AML-193 (cell line): ENCODE results near the gene NTN4.
"Not testable (repeated sequence)": the region's sequence is repeated elsewhere in the genome, so short reads cannot be mapped to it uniquely, and the experiment has no call there.

ENCODE experiments used
- DNase-seq, 2 experiments: peaks; one replicate each; lab custom pipeline; 2025; lab: John Stamatoyannopoulos, UW

Gene NTN4

DNA sequence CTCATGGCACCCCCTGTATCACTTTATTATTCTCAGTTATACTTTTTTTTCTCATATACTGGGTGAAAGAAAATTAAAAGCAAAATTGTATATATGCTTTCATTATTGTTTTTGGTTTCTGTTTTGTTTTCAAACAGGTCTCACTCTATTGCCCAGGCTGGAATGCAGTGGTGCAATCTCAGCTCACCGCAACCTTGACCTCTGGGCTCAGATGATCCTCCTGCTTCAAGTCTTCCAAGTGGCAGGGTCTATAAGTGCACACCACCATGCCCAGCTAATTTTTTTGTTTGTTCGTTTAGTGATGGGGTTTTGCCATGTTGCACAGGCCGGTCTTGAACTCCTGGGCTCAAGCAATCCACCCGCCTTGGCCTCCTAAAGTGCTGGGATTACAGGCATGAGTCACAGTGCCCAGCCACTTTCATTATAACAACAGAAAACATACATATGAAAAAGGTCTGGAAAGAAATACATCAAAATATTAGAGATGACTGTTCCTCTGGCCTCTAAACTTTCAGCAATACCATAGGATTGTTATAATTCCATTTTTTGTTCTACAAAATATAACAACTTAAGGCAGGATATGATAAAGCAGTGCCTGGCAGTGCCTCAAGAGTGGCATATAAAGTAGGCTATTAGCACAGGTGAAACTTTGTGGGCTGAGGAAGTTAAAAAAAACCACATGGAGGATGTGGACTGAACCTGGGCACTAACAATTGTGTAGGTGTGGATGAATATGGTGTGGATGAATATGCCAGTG lies 5.8 kb upstream of the NTN4 start:
- DNase-seq = no peak

DNA sequence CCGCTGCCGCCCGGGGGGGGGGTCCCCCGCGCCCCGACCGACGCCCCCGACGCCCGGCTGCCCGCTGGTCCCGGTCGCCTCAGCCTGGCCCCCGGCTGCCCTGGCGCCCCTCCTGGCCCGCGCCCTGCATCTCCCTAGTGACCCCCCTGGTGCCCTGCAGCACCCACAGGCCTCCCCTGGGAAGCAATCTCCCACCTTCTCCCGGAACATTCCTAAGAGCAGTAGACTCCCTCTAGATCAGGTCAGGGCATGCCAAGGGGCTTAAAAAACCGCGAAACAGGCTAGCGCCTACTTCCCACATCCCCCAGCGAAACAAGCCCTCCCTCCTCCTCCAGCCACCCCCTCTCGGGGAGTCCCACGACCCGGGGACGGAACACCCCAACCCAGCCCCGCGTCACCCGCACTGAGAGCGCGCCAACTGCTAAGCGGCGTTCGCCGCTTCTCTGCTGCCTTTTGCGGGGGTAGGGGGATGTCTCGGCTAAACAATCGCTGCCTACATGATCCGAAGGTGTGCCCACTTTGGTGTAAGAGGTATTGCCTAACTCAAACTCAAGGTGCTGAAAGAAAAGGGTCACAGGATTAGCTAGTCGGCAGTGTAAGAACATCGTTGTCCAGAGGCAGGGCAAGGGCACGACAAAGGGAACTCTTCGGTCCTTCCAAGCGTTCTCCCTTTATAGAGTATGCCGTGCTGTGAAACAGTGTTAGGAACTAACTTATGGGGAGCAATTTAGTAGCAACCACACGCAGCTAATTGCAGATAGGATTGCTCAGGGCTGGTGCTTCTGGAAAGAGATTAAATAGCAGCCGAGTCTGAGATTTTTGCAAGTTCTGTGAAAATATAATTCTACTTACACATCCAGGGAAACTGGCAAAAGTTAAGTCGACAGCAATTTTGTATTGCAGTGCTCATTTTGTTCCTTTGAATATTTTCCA lies 619 bp upstream of the NTN4 start:
- no peak for DNase-seq

DNA sequence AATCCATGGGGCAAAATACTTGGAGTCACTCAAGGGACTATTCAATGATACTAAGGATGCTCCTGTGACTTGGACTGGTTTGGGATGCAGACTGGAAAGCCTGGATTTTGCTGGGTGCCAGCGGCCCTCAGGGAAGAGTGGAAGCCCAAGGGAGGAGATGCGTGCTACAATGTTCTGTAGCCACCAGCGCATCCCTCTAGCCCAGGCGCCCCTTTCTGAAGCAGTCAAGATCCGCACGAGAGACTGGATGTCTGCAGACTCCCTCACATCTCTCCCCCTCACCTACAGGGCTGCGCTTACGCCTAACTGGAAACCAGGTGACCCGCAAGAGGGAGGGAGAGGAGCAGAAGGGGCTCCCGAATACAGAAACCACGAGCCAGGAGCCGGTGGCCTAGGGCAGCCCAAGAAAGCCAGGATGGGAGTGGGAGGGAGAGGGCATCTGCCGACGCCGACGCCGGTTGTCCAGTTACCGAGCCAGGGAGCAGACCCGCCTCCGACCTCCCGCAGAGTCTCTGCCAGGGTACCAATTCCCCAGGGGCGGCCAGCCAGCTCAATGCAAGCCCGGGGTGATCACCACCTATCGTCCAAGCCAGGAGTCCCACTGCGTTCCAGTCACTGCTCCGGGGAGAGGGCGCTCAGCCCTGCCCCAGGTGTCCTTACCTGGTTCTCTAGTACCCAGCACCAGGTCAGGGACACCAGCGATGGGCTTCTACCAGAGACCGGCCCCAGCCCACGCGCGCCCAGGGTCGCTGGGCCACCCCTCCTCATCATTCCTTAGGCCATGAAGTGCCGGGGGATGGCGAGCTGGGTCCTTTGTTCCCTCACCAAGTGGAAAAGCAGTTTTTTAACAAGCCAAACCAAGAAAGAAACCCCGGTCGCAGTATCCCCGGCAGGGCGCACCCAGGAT lies 1.2 kb downstream of the NTN4 start:
- DNase-seq = no peak

DNA sequence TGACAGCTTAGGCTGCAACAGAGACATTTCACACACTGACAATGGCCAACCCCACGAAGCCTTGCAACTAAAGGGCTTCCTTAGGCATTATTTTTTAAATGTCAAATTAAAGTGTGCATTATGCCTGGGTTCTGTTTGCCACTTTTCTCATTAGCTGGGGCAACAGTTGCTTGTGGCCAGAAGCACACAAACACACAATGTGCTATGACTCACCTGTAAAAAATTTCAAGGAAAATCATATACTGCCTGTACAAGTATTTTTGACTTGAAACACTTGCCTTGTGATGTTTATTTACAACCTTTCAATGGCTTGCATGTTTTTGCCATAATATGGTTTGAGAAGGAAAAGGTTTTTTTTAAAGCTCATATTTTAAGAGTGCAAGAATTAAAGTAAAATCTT lies 1.9 kb downstream of the NTN4 start:
- no peak for DNase-seq

DNA sequence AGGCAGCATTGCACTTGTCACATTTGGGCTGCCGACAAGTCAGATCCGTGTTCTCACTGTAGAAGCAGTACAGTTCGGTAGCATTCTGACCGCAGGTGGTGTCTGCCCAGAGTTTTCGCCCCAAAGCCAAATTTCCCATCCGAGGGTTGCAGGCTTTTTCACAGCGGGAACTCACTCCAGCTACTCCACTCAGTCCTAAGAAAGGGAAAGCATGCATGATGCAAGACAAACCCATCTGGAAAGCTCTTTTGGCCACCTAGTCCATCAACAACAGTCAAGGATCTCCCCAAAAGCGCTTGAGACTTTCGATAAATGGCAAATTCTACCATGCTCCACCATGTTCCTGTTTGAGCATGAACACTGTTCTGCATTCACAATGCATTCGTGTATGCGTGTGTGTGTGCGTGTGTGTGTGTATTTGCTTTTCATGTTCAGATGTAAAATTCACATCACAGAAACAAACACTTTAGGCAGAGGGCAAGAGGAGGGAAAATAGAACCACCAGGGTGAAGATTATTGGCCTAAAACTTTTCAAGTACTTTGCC lies 3.2 kb downstream of the NTN4 start:
- DNase-seq = no peak

DNA sequence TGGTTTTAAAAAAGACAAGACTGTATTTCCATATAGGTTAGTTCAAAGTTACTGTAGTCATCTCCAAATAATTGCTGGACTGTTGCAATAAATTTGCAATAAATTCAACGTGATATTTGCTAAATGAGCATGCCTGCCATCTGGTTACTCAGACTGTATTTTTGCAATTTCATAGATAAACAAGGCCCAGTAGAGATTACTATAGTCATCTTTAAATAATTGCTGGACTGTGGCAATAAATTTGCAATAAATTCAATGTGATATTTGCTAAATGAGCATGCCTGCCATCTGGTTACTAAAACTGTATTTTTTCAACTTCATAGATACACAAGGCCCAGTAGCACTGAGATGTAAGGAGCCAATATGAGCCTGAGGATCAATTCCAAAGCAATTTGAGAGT lies 5.6 kb downstream of the NTN4 start:
- no peak for DNase-seq

DNA sequence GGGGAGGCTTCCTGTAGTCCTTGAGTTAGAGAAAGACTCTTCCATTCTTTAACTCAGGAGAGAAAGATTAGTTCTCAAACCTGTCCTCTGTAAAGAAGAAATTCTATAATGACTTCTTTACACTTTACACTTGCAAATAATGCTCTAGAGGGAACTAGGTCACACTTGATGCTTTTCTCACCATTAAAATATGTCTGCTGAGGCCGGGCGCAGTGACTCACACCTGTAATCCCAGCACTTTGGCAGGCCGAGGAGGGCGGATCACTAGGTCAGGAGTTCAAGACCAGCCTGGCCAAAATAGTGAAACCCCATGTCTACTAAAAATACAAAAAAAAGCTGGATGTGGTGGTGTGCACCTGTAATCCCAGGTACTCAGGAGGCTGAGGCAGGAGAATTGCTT lies 6.3 kb downstream of the NTN4 start:
- no peak for DNase-seq

DNA sequence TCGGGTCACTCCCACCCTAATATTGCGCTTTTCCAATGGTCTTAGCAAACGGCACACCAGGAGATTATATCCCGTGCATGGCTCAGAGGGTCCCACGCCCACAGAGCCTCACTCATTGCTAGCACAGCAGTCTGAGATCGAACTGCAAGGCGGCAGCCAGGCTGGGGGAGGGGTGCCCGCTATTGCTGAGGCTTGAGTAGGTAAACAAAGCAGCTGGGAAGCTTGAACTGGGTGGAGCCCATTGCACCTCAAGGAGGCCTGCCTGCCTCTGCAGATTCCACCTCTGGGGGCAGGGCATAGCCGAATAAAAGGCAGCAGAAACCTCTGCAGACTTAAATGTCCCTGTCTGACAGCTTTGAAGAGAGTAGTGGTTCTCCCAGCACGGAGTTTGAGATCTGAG lies 15.1 kb downstream of the NTN4 start:
- not testable (repeated sequence) for DNase-seq

DNA sequence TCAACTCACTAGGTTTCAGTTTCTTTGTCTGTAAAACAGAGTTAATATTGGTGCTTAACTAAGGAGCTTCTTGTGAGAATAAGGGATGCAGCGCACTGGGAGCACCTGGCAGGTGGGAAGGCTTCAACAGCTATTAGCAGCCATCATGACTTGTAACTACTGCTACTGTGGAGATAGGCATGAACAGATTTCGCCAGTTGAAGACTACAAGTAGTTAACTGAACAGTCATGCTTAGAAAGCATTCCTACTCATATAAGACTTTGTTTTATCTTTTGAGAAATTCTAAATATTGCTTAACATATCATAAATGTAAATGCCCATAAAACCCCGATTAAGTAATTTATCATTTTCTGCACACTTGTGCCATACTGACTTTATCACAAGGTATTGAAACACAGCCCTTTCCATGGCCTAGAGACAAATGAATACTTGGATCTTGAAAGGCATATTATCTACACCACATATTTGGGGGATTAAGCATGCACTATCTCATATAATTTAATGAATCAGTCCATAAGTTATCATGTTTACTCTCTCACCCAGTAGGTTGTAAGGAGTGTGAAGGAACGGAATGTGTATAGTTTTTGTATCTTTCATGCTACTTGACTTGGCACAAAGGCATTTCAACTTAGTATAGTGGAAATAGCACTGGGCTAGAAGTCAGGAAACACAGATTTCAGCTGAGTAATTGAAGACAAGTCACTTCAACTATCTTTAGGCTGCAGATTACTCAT lies 16.1 kb downstream of the NTN4 start:
- no peak for DNase-seq

DNA sequence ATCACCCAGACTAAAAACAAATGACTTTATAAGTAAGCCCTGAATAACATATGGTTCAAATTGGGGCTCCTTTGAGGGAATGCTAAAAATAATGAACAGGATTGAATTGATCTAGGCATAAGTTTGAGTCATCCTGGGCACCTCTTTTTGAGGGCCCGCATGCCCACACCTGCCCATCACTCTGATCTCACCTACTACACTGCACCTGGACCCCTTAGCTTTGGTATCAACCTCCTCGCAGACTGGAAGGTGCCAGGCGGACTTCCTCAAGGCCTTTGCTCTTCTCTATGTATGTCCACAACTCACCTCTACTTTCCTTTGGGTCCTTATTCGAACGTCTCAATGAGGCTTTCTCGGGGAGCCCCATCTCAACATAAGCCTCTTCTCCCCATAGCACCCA lies 17.2 kb downstream of the NTN4 start:
- no peak for DNase-seq

DNA sequence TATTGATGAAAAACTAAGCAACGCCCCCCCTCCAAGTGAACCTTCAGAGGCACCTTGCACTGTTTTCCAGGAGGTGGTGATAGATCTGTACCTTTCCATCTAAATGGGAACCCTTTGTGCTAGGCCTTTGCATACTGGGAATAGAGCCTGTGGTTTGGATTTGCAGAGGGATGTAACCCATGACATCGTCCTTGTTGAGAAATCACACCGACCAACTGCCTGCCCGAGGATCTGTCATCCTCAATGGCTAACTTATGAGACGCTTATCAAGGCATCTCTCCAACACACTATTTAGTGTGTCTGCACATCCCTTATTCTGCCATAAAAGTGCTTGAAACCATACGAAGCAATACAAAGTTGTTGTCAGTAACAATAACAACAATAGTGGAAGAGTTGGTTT lies 22.9 kb downstream of the NTN4 start:
- DNase-seq = no peak

DNA sequence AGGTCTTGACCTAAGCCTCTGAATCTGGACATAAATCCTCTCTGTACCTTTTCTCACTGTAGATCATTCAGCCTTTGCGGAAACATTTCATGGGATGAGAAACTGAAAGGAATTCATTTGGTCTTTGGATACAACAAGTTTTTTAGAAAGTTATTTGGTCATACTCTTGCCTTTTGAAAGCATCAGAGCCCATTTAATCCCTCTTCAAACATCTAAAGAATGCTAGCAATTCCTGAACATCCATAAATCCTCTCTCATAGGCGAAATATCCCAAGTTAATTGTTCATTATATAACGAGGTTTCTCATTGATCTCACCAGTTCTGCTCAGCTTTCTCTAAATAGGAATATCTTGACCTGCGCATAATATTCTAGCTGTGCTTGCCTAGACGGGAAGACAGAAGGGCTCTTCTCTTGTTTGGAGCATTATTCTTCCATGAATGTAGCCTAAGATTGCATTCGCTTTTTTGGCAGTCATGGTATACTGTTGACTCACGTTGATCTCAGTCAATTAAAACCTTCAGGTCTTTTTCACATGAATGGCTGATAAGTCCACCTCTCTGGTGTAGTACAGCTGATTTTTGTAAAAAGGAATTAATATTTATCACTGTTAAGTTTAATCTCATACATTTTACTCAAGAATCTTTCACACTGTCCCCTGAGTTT lies 24.1 kb downstream of the NTN4 start:
- DNase-seq = no peak

DNA sequence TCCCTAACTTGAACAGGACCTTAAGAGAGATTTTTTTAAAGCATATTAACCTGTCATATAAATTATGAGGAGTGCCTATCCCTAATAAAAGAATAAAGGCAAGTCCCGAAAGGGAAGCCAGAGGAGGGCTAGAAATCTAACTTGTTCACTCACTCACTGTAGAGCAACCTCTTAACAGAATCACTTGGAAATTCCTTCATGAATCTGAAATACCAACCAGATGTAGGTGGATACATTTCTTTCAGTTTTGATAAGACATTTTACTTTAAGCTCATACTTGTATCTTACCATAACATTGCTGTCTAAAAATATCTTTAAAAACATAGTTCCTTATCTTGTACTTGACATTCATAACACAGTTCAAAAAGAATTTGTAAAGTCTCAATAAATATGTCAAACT lies 25.7 kb downstream of the NTN4 start:
- no peak for DNase-seq

DNA sequence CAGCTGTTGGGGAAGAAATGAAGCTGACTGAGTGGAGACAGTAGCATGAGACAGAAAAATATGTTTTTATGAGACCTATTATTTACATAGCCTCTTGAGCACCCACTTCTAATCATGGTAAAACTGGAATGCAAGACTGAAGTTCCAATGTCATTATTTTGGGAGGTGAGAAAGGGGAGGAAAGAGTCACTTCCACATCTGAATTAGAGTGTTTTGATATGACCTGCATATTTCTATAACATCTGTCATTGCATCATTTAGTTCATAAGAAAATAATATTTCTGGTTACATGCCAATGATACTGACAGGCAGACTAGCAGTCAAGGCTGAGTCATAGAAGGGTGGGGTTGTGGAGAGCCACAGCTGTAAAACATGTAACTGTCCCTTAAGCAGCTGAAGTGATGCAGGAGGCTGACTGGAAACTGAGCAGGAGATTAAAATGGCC lies 26.7 kb downstream of the NTN4 start:
- DNase-seq = no peak

DNA sequence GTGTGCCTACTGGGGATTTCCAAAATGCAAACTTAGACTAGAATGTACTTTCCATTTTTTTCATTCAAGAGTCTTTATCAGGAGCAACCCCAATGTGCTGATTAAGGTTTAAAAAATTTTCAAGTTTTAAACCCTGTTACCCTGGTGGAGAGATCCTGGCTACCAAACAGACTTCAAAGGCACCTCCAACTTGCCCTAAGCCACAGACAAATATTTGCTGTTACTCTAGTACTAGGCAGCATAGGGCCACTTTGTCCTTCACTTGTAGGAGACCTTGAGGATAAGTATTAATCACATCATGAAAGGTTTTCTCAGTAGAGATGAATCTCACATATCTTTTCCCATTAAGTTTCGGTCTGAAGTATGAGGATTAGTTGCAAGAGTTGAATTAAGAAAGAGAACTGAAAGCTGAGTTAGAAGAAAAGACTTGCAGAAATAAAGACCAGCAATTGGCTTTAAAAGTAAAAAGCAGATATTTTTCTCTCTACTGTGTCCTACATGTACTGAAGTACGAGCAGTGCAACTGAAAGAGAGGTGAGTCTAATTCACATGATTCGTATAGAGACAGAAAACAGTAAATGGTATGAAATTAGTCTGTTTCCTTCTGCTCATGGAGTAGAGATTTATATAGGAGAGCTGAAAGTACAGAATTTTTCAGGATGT lies 28.3 kb downstream of the NTN4 start:
- DNase-seq = no peak

DNA sequence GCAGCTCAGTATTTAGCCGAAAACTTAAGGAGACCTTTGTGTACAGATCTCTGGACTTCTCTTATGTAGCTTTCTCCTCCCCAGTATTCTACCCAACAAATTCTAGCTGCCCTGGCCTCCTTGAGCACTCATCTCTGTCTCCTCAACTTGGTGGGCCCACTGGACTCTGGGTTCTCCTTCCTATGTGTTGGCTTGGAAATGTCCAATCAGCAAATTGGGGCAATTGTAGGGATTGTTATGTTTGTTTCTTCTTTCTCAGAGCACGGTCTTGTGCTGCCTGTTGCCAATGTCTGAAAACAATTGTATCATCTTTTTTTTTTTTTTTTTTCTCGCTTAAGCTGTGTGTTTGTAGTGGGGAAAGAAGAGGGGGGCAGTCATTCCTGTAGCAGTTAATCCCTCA lies 30.2 kb downstream of the NTN4 start:
- DNase-seq = no peak

DNA sequence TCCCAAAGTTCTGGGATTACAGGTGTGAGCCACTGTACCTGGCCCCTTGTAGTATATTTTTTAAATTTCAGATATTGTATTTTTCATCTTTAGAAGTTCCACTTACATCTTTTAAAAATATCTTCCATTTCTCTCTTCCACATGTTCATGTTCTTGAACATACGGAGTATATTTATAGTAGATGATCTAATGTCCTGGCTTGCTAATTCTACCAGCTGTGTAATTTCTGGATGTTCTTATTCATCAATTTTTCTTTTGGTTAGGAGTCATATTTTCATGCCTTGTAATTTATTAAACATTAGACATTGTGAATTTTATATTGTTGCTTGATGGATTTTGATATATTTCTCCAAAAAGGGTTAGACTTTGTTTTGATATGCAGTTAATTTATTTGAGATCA lies 30.8 kb downstream of the NTN4 start:
- DNase-seq = no peak

DNA sequence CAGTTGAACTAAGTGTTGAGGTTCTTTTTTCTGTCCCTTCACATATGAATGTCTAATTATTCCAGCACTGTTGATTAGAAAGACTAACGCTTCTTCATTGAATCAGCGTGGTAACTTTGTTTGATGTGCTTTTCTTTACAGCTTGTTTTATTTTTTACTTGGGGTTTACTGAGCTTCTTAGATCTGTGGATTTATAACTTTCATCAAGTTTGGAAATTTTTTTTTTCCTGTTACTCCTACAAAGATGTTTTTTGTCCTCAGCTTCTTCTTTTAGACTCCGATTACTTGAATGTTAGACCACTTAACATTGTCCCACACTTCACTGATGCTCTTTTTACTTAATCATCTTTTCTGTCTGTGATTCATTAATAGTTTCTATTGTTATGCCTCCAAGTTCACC lies 31.5 kb downstream of the NTN4 start:
- DNase-seq = no peak

DNA sequence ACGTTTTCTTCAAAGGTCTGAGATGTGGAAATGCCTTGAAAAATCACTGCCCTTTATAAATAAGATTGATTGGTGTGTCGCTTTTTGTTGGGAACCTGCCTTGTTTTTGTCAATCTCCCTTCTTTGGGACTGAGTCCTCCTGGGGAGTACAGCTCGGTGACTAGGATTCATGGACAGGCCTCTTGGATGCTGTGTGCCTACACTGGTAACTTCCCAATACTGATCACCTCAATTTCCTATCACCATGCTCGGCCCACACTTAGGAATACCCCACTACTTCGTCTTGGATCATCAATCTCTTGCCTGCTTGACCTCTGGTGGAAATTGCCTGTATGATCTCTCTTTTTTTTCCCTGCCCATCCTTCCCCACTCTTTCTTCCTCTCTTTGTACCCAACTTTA lies 34.2 kb downstream of the NTN4 start:
- DNase-seq = no peak

DNA sequence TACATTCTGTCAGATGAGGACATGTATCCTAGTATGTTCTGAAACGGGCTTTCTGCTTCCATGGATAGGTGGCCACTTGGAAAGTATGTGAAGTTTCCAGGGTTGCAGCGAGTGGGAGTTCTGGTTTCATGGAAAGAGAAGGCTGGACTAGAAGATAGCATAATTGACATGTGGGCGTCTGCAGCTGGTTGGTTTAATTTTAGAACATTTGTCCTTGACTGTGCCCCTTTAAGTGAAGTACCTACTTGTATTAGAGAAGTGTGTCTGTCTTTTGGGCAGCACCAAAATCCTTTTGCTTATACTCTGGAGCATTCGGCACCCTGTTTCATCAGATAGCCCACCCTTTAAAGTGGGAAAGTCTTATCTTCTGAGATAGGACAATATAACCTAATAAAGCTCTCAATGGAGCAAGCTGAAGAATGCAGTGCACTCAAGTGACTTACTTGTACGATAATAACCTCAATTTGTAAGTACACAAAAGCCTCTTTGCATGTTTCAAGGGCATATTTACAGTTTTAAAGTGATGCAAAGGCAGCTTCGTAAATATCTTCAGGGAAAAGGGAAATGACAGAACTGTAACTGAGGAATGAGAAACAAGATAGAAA lies 35.2 kb downstream of the NTN4 start:
- no peak for DNase-seq
